Measurements from ENCODE around the gene NAXE. TPM values are rescaled to one million over a fixed set of nuclear protein-coding genes. Genes with fewer than 3 reads are reported as not detected.

The NAXE gene
- total and polyA plus RNA-seq, 2 of the 13 experiments (the other 11 are each of a cell fraction or from before 2014, with no cell fraction given), result 39.4 to 59.4 TPM

- TF ChIP-seq ZBTB46 (CRISPR knock-in tag; IDR thresholded peaks at IDR 0.05; ENCODE audit: borderline replicate concordance) (no peak), RFX5 (IDR thresholded peaks at IDR 0.05; ENCODE audit: low read depth, low read length) (no peak), ZNF768 (CRISPR knock-in tag; IDR thresholded peaks at IDR 0.05) (peak; percentile 57; the same call in 1 of the 2 replicates), SKIL (CRISPR knock-in tag; IDR thresholded peaks at IDR 0.05; ENCODE audit: borderline replicate concordance) (no peak), ZNF235 (CRISPR knock-in tag; IDR thresholded peaks at IDR 0.05; ENCODE audit: borderline replicate concordance) (peak; percentile 69; the same call in 1 of the 2 replicates), SMARCE1 (IDR thresholded peaks at IDR 0.05; ENCODE audit: borderline replicate concordance) (no peak), ZNF484 (CRISPR knock-in tag; IDR thresholded peaks at IDR 0.05; ENCODE audit: borderline replicate concordance, low read depth) (no peak), ATF2 (CRISPR knock-in tag; IDR thresholded peaks at IDR 0.05) (no peak), TCF7L2 (IDR thresholded peaks at IDR 0.05; ENCODE audit: low read depth, low read length) (no peak), RBFOX2 (IDR thresholded peaks at IDR 0.05; ENCODE audit: low read depth, low read length) (peak; percentile 85), ERF (CRISPR knock-in tag; IDR thresholded peaks at IDR 0.05) (peak; percentile 84), ZBTB7A (CRISPR knock-in tag; IDR thresholded peaks at IDR 0.05) (no peak), ZNF260 (CRISPR knock-in tag; IDR thresholded peaks at IDR 0.05; ENCODE audit: borderline replicate concordance, low read depth) (no peak), HNF4A (CRISPR knock-in tag; IDR thresholded peaks at IDR 0.05) (no peak), IKZF4 (CRISPR knock-in tag; IDR thresholded peaks at IDR 0.05; ENCODE audit: borderline replicate concordance, low read depth, not compliant biosample characterization) (no peak), SNAI1 (CRISPR knock-in tag; IDR thresholded peaks at IDR 0.05; ENCODE audit: borderline replicate concordance) (no peak), SP140L (CRISPR knock-in tag; IDR thresholded peaks at IDR 0.05; ENCODE audit: borderline replicate concordance) (no peak), ZNF205 (CRISPR knock-in tag; IDR thresholded peaks at IDR 0.05) (no peak), POLR2AphosphoS5 (IDR thresholded peaks at IDR 0.05; ENCODE audit: low read depth, low read length) (peak; percentile 89), CSRNP2 (CRISPR knock-in tag; conservative IDR thresholded peaks at IDR 0.05; ENCODE audit: low read depth) (no peak), NFKBIZ (CRISPR knock-in tag; IDR thresholded peaks at IDR 0.05) (no peak), TGIF2 (CRISPR knock-in tag; IDR thresholded peaks at IDR 0.05) (no peak)
Measured at GRCh38 chr1:156591432-156592157, at the start of gene NAXE (continued).

Measured in HepG2 (cell line).